Smooth muscle cell (in vitro differentiated cells): ENCODE data around the gene PLXNA4. TPM values are rescaled to one million over a fixed set of nuclear protein-coding genes. Genes with fewer than 3 reads are reported as not detected.

Experiments
- DNase-seq: peaks from one replicate; lab custom pipeline; 2025; ENCODE audit not compliant: unreplicated experiment; lab: John Stamatoyannopoulos, UW
- H2AFZ ChIP-seq: fragments of 200-600 bp; sonication (generic); 2 replicates; pipeline ENCODE4 v1.6.0; 2016; ENCODE audit warnings: antibody characterized with exemption, low read depth, mild to moderate bottlenecking
- H3F3A ChIP-seq: fragments of 200-600 bp; sonication (generic); 2 replicates; pipeline ENCODE4 v1.6.0; 2017; ENCODE audit warnings: antibody characterized with exemption, low read depth
- H3K27ac ChIP-seq: fragments of 200-600 bp; sonication (generic); 2 replicates; pipeline ENCODE4 v1.5.1; 2016; ENCODE audit warnings: low read depth, mild to moderate bottlenecking
- H3K27me3 ChIP-seq: fragments of 200-600 bp; sonication (generic); 2 replicates; pipeline ENCODE4 v1.6.1; 2016; ENCODE audit warnings: low read depth, mild to moderate bottlenecking
- H3K36me3 ChIP-seq: fragments of 200-600 bp; sonication (generic); 2 replicates; pipeline ENCODE4 v1.5.1; 2016; ENCODE audit warnings: low read depth
- H3K4me1 ChIP-seq: fragments of 200-600 bp; sonication (generic); 2 replicates; pipeline ENCODE4 v1.5.1; 2016; ENCODE audit warnings: low read depth
- H3K4me2 ChIP-seq: fragments of 200-600 bp; sonication (generic); 2 replicates; pipeline ENCODE4 v1.6.0; 2016; ENCODE audit warnings: mild to moderate bottlenecking
- H3K4me3 ChIP-seq: fragments of 200-600 bp; sonication (generic); 2 replicates; pipeline ENCODE4 v1.5.1; 2016; ENCODE audit warnings: mild to moderate bottlenecking
- H3K79me2 ChIP-seq: fragments of 200-600 bp; sonication (generic); 2 replicates; pipeline ENCODE4 v1.6.0; 2016; ENCODE audit warnings: low read depth, mild to moderate bottlenecking
- H3K9ac ChIP-seq: fragments of 200-600 bp; sonication (generic); 2 replicates; pipeline ENCODE4 v1.6.0; 2016; ENCODE audit warnings: low read depth
- H3K9me3 ChIP-seq: fragments of 200-600 bp; sonication (generic); replicated peaks from 2 replicates; pipeline ENCODE4 v1.5.1; 2016; ENCODE audit warnings: low read depth
- H4K20me1 ChIP-seq: fragments of 200-600 bp; sonication (generic); 2 replicates; pipeline ENCODE4 v1.6.0; 2016; ENCODE audit warnings: low read depth
- CTCF ChIP-seq: fragments of 200-600 bp; sonication (generic); IDR thresholded peaks from 2 replicates; pipeline ENCODE4 v1.5.1; 2017; ENCODE audit warnings: borderline replicate concordance, mild to moderate bottlenecking, antibody characterized with exemption; ENCODE audit not compliant: insufficient read depth, poor library complexity, severe bottlenecking
- WGBS: methylation state at CpG from one replicate; pipeline ENCODE4 v1.1.7; 2016; ENCODE audit warnings: low lambda C conversion rate; 5-methylcytosine and 5-hydroxymethylcytosine counted together
- polyA plus RNA-seq: library from polyadenylated mRNA; unstranded; fragments of >200 nt; fragmentation: Nextera tagmentation; extraction: Ambion mirVana; gene quantifications from 2 replicates; pipeline ENCODE4 v1.2.1, GENCODE V29; 2016
- total RNA-seq: library from RNA; depleted of rRNA; stranded (reverse); fragments of >200 nt; gene quantifications from 2 replicates; pipeline ENCODE4 v1.2.3, GENCODE V29; 2014

PLXNA4 gene
- total and polyA plus RNA-seq, 2 experiments from 2014 or later: 8.5 to 9.9 TPM

- DNase-seq: no peak
- Histone ChIP-seq H3K9me3 (no peaks in the 10 kb centered on the region), H3F3A (peaks cover 7% of the 10 kb centered on the region), H3K79me2 (no peaks in the 10 kb centered on the region), H3K36me3 (no peaks in the 10 kb centered on the region), H3K27ac (no peak overlapping the region), H3K4me1 (peaks cover 21% of the 10 kb centered on the region), H2AFZ (no peak overlapping the region), H3K4me2 (no peak overlapping the region), H3K9ac (no peak overlapping the region), H4K20me1 (no peaks in the 10 kb centered on the region), H3K27me3 (no peaks in the 10 kb centered on the region), H3K4me3 (no peak overlapping the region)
- TF ChIP-seq CTCF: no peak
- 86% methylated on average over 1 of the region's 1 CpG for WGBS
Measured at GRCh38 chr7:132476541-132476940, 99.7 kb downstream of the PLXNA4 start.

- peaks cover 7% of the 10 kb centered on the region for H3F3A ChIP-seq
- H4K20me1 ChIP-seq: no peaks in the 10 kb centered on the region
- H3K4me2 ChIP-seq: peak overlapping the region; percentile 17
- H2AFZ ChIP-seq: peak overlapping the region; percentile 55
- no peaks in the 10 kb centered on the region for H3K27me3 ChIP-seq
- H3K27ac ChIP-seq: no peak overlapping the region
- no peaks in the 10 kb centered on the region for H3K79me2 ChIP-seq
- WGBS: 18% methylated on average over 8 of the region's 8 CpGs
- no peak for TF ChIP-seq CTCF
- no peak overlapping the region for H3K4me3 ChIP-seq
- H3K36me3 ChIP-seq: no peaks in the 10 kb centered on the region
- H3K9ac ChIP-seq: no peak overlapping the region
- no peaks in the 10 kb centered on the region for H3K9me3 ChIP-seq
- peaks cover 21% of the 10 kb centered on the region for H3K4me1 ChIP-seq
- no peak for DNase-seq
Measured at GRCh38 chr7:132475669-132476116, 100.6 kb downstream of the PLXNA4 start.

- Histone ChIP-seq H3K4me1 (peaks cover 21% of the 10 kb centered on the region), H3K27ac (no peak overlapping the region), H3K27me3 (no peaks in the 10 kb centered on the region), H4K20me1 (no peaks in the 10 kb centered on the region), H2AFZ (peak overlapping the region; percentile 55), H3K4me3 (no peak overlapping the region), H3K79me2 (no peaks in the 10 kb centered on the region), H3K4me2 (peak overlapping the region; percentile 17), H3K9me3 (no peaks in the 10 kb centered on the region), H3F3A (peaks cover 7% of the 10 kb centered on the region), H3K9ac (no peak overlapping the region), H3K36me3 (no peaks in the 10 kb centered on the region)
- TF ChIP-seq CTCF: no peak
- no peak for DNase-seq
- 35% methylated on average over 8 of the region's 8 CpGs for WGBS
Measured at GRCh38 chr7:132475037-132475668, 101.1 kb downstream of the PLXNA4 start.

- Histone ChIP-seq H3F3A (peaks cover 7% of the 10 kb centered on the region), H3K27ac (peak overlapping the region; percentile 17), H3K27me3 (no peaks in the 10 kb centered on the region), H3K79me2 (no peaks in the 10 kb centered on the region), H3K4me3 (no peak overlapping the region), H4K20me1 (no peaks in the 10 kb centered on the region), H3K9me3 (no peaks in the 10 kb centered on the region), H3K9ac (no peak overlapping the region), H3K4me2 (peak overlapping the region; percentile 9), H2AFZ (no peak overlapping the region), H3K36me3 (no peaks in the 10 kb centered on the region), H3K4me1 (peaks cover 21% of the 10 kb centered on the region)
- 31% methylated on average over 10 of the region's 10 CpGs for WGBS
- TF ChIP-seq CTCF: no peak
- peak; percentile 16 for DNase-seq
Measured at GRCh38 chr7:132472463-132473120, 103.7 kb downstream of the PLXNA4 start.
